OCI-LY1 (cell line): ENCODE data around the gene TAAR9.

Source experiments
- CTCF ChIP-seq: fragments of 200-600 bp; sonication (generic), shearing (Covaris generic); IDR thresholded peaks from 2 replicates; pipeline ENCODE4 v1.5.1; 2017; ENCODE audit warnings: mild to moderate bottlenecking, antibody characterized with exemption, low read length, moderate library complexity, mixed read lengths
- EZH2 ChIP-seq: fragments of 200-600 bp; sonication (generic), shearing (Covaris generic); IDR thresholded peaks from 2 replicates; pipeline ENCODE4 v1.8.0; 2017; ENCODE audit warnings: borderline replicate concordance, mixed run types, mild to moderate bottlenecking, antibody characterized with exemption, low read length, moderate library complexity, mixed read lengths

GRCh38 chr6:132496519-132497180, 41.4 kb upstream of the TAAR9 start:
- no peak for TF ChIP-seq CTCF
- TF ChIP-seq EZH2 = no peak
